NCI-H2081 (cell line): ENCODE data around the gene RASGRP1.

ENCODE experiments used
- DNase-seq, 2 experiments: peaks; one replicate each; lab custom pipeline; 2025; lab: John Stamatoyannopoulos, UW

The RASGRP1 gene

DNA sequence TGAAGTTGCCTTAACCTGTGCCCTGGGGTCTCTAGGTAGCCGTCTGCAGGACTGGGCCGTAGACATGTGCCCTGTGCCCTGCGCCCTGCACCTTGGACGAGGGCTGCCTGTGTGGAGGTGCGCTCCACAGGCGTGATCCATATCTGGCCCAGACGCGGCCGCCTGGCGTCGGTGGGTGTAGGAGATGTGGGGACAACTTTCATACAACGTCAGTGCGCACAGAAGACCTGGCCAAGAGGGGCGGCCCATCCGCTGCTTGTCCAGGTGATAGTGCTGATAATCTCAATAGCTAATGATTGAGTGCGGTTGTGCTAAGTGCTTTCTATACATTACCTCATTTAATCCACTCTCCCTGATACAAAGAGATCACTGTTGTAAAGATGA, 665 bp upstream of the RASGRP1 start:
- DNase-seq, result no peak

DNA sequence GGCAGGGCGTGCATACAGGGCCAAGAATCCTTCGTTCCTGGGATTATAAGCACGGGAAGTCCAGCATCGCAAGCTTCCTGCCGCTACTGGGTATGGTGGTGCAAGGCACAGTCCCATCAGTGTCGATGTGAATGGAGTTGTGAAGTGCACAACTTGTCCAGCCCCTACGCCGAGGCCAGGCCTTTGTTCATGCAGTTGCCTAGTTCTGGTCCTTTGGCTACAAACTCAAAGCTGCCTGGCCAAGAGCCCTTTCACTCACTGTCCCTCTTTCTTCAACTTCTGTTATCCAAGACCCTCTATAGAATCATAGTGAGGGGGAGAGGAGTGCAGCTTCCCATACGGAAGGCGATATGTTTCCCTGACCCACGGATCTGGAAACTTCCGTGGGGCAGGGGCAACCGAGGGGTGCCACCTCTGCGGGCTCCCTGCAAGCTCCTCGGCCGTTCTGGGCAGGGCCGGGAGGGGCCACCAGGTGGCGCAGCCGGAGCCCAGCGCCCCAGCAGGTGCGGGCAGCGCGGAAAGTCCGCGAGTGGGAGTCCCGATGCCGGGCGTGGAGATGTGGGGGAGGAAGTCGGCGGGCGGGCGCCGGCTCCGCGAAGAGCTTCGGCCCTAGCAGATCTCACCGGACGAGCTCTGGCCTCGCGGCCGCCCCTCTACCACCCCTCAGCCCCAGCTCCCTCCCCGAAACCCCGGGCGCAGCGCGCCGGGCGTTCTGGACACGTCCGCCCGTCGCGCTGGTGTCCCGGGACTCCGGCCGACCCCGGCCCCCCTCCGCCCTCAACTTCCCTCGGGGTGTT, 693 bp downstream of the RASGRP1 start:
- DNase-seq, result peak; percentile 45 to 53

DNA sequence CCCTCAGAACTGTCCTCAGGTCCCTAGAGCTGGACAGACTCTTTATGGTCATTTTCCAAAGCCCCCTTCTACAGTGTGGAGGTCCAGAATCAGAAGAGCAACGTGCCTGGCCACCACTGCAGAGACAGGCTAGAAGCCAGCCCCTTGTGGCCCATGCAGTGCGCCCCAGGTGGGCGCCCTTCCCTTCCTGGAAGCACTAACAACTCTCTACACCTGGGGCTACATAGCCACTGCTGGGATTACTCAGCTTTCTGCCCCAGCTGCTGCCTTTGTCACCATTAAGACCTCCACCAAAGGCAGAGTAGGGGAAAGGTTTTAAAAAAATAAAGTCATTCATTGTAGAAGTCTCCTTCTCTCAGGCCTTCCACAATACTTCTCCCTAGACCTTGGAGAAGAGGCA, 2.3 kb downstream of the RASGRP1 start:
- DNase-seq, result no peak

- no peak for DNase-seq
These were observed 4.1 kb downstream of the RASGRP1 start for GRCh38 chr15:38560456-38560926.

DNA sequence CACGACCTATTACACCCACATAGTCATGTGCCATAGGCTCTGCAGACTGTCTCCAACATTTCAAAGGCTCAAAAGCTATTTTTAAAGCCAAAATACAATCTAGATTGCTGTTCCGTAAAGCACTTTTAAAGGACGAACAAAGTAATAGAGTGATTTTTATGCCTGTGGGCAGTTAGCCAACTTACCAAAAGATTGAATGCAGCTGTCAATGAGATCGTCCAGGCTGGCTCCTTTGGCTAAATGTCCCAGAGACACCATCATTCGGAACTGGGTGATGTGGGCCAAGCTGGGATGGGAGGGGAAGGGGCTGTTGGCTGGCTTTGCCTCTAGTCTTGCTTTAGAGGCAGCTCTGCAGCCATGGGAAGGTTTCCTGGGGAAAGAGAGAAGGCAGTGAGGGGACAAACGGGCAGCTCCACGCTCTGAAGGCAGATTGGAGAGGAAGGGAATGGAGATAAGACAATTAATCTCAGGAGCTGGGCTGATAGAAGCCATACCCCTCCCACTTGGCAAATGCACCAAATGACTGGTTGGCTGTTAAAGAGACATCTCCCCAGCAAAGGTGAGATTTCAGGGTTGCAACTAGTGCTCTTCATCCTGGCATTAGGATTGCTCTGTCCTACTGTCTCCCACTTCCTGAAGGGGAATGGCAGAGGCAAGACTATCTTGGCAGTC, 4.8 kb downstream of the RASGRP1 start:
- DNase-seq, result no peak

- DNase-seq, result no peak
These were observed 5.5 kb downstream of the RASGRP1 start for GRCh38 chr15:38559131-38559530.

- DNase-seq, result no peak
These were observed 6.1 kb downstream of the RASGRP1 start for GRCh38 chr15:38558372-38559059.

GRCh38 chr15:38557921-38558320, 6.7 kb downstream of the RASGRP1 start:
- DNase-seq, result no peak

GRCh38 chr15:38555686-38556334, 8.8 kb downstream of the RASGRP1 start:
- DNase-seq, result no peak

GRCh38 chr15:38554354-38554753, 10.3 kb downstream of the RASGRP1 start:
- no peak for DNase-seq

GRCh38 chr15:38553071-38553470, 11.5 kb downstream of the RASGRP1 start:
- DNase-seq, result no peak

- DNase-seq, result no peak
These were observed 12.6 kb downstream of the RASGRP1 start for GRCh38 chr15:38551720-38552648.

DNA sequence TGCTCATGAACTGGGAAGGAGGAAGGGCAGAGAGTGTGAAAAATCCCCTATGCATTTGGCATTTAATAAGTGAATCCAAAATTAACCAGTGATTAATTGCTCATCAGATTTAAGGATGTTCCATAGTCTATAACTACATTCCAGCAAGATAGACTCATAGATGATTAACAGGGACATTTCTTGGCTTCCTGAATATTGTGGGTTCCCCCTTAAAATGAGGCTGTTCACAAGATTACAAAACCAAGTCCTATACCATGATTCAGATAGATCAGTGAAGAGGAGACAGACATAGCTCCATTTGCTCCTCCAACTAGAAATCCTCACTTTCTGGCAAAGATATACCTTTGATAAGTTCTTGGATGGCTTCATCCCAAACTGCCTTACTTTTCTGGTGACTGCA, 15.4 kb downstream of the RASGRP1 start:
- DNase-seq, result no peak

- DNase-seq, result no peak
These were observed 17.2 kb downstream of the RASGRP1 start for GRCh38 chr15:38547255-38547997.

- no peak for DNase-seq
These were observed 19.4 kb downstream of the RASGRP1 start for GRCh38 chr15:38545179-38545578.

DNA sequence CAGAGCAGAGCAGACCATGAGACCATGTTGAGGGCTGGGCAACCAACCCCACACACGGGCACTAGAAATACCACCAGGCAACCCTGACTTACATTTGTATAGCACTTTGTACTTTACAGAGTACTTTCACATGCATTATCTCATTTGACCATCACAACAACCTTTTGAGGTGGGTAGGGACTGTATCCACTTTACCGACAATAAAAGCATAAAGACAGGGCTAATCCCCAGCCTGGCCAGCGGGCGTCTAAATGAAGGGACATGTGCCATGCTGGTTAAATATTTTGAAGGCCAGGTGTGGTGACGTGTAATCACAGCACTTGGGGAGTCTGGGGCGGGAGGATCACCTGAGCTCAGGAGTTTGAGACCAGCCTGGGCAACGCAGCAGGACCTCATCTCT, 23.6 kb downstream of the RASGRP1 start:
- DNase-seq, result no peak

GRCh38 chr15:38540510-38540909, 24.1 kb downstream of the RASGRP1 start:
- no peak for DNase-seq

GRCh38 chr15:38539008-38539343, 25.6 kb downstream of the RASGRP1 start:
- DNase-seq, result no peak

- no peak for DNase-seq
These were observed 26.1 kb downstream of the RASGRP1 start for GRCh38 chr15:38538328-38539007.

DNA sequence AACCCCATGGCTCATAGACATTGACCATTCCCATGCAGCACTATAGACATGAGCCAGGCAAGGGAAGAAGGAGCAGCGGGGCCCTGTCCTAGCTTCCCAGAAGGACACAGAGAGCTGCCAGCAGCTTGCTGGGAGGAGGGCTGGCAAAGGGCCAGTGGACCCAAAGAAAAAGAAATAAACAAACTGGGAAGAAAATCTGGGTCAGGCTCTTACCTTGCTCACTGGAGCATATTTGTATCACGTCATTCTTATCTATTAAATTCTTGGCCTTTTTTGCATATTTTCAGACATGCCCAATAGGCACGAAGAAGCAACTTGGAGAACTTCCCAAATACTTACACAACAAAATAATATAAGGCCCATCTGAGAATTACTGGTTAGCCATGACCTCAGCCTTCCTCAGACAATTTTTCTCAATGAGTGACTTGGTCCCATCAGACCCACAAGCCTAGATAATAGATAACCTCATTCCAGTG, 28.4 kb downstream of the RASGRP1 start:
- DNase-seq, result no peak
